ENCODE data around the gene LDLRAP1.

GRCh38 chr1:25536124-25536523, 7.3 kb upstream of the LDLRAP1 start:
- no peak for TF ChIP-seq EZH2 (IDR thresholded peaks at IDR 0.05; ENCODE audit: low read depth)
- TF ChIP-seq CTCF (conservative IDR thresholded peaks at IDR 0.05) = no peak

Data from PC-9 (cell line).